ENCODE results near the gene SLC24A1. TPM values are rescaled to one million over a fixed set of nuclear protein-coding genes. Genes with fewer than 3 reads are reported as not detected.
A peak's percentile ranks its signal among the peaks of the same experiment; 100 is the strongest.
"Not testable (repeated sequence)": the region's sequence is repeated elsewhere in the genome, so short reads cannot be mapped to it uniquely, and the experiment has no call there.

SLC24A1 gene
- total RNA-seq, 1 donor from 2014 or later: 2.0 TPM

DNA sequence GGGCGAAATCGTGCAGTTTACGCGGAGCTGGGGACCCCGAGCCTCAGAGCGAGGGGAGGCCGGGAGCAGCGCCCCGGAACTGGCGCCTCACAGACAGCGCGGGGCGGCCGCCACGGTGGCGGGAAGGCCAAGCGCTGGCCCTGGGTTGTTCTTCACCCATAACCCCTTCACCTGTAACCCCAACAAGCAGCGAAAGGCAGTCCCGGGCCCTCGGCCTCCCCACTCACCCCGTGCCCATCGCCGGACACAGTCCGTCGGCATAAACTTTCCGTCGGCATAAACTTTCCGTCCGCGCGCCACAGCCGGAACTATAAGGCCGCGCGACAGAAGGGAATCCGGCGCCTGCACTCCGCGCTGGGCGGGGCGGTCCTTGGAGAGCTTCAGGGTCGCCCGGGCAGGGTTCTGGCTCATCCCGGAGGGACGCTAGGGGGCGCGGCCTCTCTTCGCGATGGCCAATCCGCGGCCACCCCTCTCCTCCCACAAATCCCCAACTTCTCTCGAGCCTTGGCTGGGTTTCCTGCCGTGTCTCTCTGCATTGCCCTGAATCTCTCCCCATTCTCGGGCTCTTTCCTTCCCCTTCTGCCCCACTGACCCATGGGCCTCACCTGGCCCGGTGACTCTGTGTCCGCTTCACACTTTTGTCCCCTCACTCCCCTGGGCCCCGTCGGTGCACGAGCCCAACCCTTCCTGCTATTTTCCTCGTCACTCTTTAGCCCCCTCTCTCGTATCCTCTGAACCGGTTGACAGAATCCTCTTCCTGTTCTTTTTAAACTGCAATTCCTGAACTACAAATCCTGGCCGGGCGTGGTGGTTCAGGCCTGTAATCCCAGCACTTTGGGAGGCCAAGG lies 10.6 kb upstream of the SLC24A1 start, which contains the start of gene INTS14:
INTS14 (minus strand) TSS at position 261 of the 848 bp plus-strand sequence. CDS start 3,751 bp downstream, outside the sequence.
- TF ChIP-seq, protein P1, sequence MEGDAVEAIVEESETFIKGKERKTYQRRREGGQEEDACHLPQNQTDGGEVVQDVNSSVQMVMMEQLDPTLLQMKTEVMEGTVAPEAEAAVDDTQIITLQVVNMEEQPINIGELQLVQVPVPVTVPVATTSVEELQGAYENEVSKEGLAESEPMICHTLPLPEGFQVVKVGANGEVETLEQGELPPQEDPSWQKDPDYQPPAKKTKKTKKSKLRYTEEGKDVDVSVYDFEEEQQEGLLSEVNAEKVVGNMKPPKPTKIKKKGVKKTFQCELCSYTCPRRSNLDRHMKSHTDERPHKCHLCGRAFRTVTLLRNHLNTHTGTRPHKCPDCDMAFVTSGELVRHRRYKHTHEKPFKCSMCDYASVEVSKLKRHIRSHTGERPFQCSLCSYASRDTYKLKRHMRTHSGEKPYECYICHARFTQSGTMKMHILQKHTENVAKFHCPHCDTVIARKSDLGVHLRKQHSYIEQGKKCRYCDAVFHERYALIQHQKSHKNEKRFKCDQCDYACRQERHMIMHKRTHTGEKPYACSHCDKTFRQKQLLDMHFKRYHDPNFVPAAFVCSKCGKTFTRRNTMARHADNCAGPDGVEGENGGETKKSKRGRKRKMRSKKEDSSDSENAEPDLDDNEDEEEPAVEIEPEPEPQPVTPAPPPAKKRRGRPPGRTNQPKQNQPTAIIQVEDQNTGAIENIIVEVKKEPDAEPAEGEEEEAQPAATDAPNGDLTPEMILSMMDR (IDR thresholded peaks at IDR 0.05): peak in 2 of 3 experiments; percentile 48 to 57
- intact Hi-C loops (cut with DNase I): loop anchor here (1.0 to 10.0 kb wide), 6 partner anchors 79 to 884 kb away; partner anchors contain the start of genes DENND4A, DPP8, HACD3 and PARP16
- Histone ChIP-seq H3K4me1 (peaks cover 10 to 19% of the 10 kb centered on the region in 2 donors), H3K9me3 (no peaks in the 10 kb centered on the region), H3K27me3 (no peaks in the 10 kb centered on the region), H3K27ac (peak within 1 kb of the TSS; percentile 89 to 97), H3K36me3 (no peaks in the 10 kb centered on the region), H3K4me3 (peak within 1 kb of the TSS; percentile 96 to 100)
- peak; percentile 82 to 98 for DNase-seq (ENCODE audit: low spot score in 2 of 2)

DNA sequence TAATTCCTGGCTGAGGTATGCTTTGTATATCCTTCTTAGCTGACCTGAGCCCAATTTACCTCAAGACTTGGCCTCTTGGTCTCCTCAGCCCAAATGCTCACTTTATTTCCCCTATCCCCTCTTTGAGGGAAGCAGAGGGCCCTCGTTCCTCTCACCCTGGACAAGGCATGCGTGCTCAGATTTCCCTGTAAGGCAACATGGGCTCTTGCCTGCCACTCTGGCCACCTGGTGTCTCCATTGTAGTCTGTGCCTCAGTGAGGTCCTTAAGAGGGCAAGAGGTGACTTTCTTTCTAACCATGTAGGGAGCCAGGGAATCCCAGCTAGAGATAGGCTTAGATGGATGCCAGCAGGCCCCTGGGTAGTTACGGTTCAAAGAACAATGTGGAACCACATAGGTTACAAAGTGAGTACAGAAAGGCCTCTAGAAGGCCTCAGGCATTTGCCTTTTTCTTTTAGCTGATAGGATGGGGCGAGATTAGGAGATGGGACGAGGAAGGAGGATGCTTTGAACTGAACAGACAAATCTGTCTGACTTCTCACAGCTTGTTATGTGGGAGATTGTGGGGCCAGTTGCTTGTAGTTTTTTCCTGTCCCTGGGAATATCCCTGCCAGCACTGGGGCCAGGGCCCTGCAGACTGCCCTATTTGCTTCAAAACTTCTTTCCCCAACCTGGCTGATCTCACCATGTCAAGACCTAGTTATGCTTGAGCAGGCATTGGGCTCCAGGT lies 9.7 kb upstream of the SLC24A1 start:
- intact Hi-C loops (cut with DNase I): loop anchor here (1.0 to 10.0 kb wide), 6 partner anchors 80 to 883 kb away; partner anchors contain the start of genes DENND4A, DPP8, HACD3 and PARP16
- H3K36me3 ChIP-seq: no peaks in the 10 kb centered on the region
- no peaks in the 10 kb centered on the region for H3K9me3 ChIP-seq
- H3K4me1 ChIP-seq: peaks cover 10 to 19% of the 10 kb centered on the region in 2 donors
- peak overlapping the region; percentile 96 to 100 for H3K4me3 ChIP-seq
- peak overlapping the region; percentile 89 to 97 for H3K27ac ChIP-seq
- DNase-seq (ENCODE audit: low spot score in 2 of 2): no peak
- H3K27me3 ChIP-seq: no peaks in the 10 kb centered on the region
- TF ChIP-seq, protein P1 (IDR thresholded peaks at IDR 0.05): no peak

DNA sequence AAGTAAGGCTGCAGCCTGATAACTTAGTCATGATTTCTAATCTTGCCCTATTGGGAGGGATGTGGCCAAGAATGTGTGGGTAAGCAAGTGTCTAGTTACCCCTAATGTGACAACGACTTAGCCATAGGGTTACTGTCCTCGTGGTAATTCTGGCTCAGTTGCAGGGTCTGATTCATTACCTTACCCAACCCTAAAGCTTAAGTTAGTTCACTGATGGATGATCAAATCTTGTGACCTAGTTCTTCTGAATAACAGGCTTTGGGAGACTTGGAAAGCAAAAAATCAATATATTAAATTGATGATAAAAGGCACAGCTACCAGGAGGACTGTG lies 9.2 kb upstream of the SLC24A1 start:
- TF ChIP-seq, protein P1 (IDR thresholded peaks at IDR 0.05): no peak
- Histone ChIP-seq H3K4me1 (peaks cover 10 to 19% of the 10 kb centered on the region in 2 donors), H3K27me3 (no peaks in the 10 kb centered on the region), H3K36me3 (no peaks in the 10 kb centered on the region), H3K27ac (peak overlapping the region; percentile 89 to 97), H3K4me3 (no peak overlapping the region), H3K9me3 (no peaks in the 10 kb centered on the region)
- DNase-seq (ENCODE audit: low spot score in 2 of 2): no peak
- intact Hi-C loops (cut with DNase I): loop anchor here (5.0 to 10.0 kb wide), 4 partner anchors 80 to 882 kb away; partner anchors contain the start of genes DENND4A, HACD3, PARP16 and SNAPC5

DNA sequence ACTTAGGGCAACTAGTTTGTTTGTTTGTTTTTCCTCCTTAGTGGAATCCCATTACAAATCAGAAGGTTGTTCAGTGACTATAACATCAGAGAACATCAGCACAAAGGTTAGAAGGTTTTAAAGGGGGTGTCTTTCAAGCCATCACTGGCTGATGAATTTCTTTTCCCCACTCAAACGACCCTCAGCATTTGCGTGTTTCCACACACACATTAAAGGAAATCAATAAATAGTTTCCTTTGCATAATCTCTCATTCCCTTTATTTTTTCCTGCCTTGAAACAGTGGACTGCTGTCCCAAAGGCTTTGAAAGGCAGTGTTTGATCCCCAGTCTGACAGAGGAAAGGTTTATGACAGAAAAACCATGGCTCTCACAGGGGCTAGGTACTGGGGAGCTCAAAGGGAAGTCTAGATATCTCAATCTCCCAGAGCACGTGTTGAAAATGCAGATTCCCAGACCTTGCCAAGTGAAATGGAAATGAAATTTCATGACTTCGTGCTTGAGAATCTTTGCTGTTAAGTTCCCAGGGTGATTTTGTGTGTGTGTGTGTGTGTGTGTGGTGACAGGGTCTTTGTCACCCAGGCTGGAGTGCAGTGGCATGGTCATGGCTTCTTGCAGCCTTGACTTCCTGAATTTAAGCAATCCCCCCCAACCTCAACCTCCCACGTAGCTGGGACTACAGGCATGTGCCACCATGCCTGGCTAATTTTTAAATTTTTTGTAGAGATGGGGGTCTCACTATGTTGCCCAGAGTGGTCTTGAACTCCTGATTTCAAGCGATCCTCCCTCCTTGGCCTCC lies 8.6 kb upstream of the SLC24A1 start:
- no peaks in the 10 kb centered on the region for H3K36me3 ChIP-seq
- H3K27ac ChIP-seq: no peak overlapping the region

DNA sequence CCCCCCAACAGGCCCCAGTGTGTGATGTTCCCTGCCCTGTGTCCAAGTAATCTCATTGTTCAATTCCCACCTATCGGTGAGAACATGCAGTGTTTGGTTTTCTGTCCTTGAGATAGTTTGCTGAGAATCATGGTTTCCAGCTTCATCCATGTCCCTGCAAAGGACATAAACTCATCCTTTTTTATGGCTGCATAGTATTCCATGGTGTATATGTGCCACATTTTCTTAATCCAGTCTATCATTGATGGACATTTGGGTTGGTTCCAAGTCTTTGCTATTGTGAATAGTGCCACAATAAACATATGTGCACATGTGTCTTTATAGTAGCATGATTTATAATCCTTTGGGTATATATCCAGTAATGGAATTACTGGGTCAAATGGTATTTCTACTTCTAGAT lies 5.9 kb upstream of the SLC24A1 start:
- not testable (repeated sequence) for H3K9me3 ChIP-seq; H3K4me3 ChIP-seq; H3K27me3 ChIP-seq; DNase-seq (ENCODE audit: low spot score in 2 of 2); H3K36me3 ChIP-seq; H3K27ac ChIP-seq
- H3K4me1 ChIP-seq: peaks cover 4 to 12% of the 10 kb centered on the region in 2 donors
- intact Hi-C loops (cut with DNase I): loop anchor here (10.0 kb wide), 1 partner anchor 879 kb away; the partner anchor contains the start of gene SNAPC5

More for the DNA sequence above, 8.6 kb upstream of the SLC24A1 start:
- peaks cover 10 to 19% of the 10 kb centered on the region in 2 donors for H3K4me1 ChIP-seq
- no peaks in the 10 kb centered on the region for H3K27me3 ChIP-seq
- H3K4me3 ChIP-seq: no peak overlapping the region
- DNase-seq (ENCODE audit: low spot score in 2 of 2): no peak
- intact Hi-C loops (cut with DNase I): loop anchor here (5.0 to 10.0 kb wide), 4 partner anchors 81 to 882 kb away; partner anchors contain the start of genes DENND4A, HACD3, PARP16 and SNAPC5
- TF ChIP-seq, protein P1 (IDR thresholded peaks at IDR 0.05): no peak
- H3K9me3 ChIP-seq: no peaks in the 10 kb centered on the region

All from ascending aorta (tissue), 2 donors.